GM12801 (cell line): Measurements from ENCODE around the gene UNC5CL.

Source experiments
- CTCF ChIP-seq: IDR thresholded peaks from one replicate; pipeline ENCODE4 v1.5.1; 2011; ENCODE audit warnings: control low read depth; ENCODE audit not compliant: insufficient read length; ENCODE audit errors: extremely low read depth

UNC5CL gene

GRCh38 chr6:41025966-41026530 is 13.0 kb downstream of the UNC5CL start:
- TF ChIP-seq CTCF, result no peak

GRCh38 chr6:41023114-41023513 is 15.9 kb downstream of the UNC5CL start:
- no peak for TF ChIP-seq CTCF

- TF ChIP-seq CTCF, result no peak
Observed at GRCh38 chr6:41022294-41022693, 16.7 kb downstream of the UNC5CL start.

- TF ChIP-seq CTCF, result no peak
Observed at GRCh38 chr6:41021832-41022231, 17.2 kb downstream of the UNC5CL start.

GRCh38 chr6:41017663-41018062 is 21.4 kb downstream of the UNC5CL start:
- no peak for TF ChIP-seq CTCF

- TF ChIP-seq CTCF, result no peak
Observed at GRCh38 chr6:41014780-41015179, 24.2 kb downstream of the UNC5CL start.

- no peak for TF ChIP-seq CTCF
Observed at GRCh38 chr6:41013466-41014153, 25.4 kb downstream of the UNC5CL start.
